ENCODE measurements around the gene IFIT5.
A peak's percentile ranks its signal among the peaks of the same experiment; 100 is the strongest.
"Not testable (repeated sequence)": the region's sequence is repeated elsewhere in the genome, so short reads cannot be mapped to it uniquely, and the experiment has no call there.

The IFIT5 gene, protein sequence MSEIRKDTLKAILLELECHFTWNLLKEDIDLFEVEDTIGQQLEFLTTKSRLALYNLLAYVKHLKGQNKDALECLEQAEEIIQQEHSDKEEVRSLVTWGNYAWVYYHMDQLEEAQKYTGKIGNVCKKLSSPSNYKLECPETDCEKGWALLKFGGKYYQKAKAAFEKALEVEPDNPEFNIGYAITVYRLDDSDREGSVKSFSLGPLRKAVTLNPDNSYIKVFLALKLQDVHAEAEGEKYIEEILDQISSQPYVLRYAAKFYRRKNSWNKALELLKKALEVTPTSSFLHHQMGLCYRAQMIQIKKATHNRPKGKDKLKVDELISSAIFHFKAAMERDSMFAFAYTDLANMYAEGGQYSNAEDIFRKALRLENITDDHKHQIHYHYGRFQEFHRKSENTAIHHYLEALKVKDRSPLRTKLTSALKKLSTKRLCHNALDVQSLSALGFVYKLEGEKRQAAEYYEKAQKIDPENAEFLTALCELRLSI

DNA sequence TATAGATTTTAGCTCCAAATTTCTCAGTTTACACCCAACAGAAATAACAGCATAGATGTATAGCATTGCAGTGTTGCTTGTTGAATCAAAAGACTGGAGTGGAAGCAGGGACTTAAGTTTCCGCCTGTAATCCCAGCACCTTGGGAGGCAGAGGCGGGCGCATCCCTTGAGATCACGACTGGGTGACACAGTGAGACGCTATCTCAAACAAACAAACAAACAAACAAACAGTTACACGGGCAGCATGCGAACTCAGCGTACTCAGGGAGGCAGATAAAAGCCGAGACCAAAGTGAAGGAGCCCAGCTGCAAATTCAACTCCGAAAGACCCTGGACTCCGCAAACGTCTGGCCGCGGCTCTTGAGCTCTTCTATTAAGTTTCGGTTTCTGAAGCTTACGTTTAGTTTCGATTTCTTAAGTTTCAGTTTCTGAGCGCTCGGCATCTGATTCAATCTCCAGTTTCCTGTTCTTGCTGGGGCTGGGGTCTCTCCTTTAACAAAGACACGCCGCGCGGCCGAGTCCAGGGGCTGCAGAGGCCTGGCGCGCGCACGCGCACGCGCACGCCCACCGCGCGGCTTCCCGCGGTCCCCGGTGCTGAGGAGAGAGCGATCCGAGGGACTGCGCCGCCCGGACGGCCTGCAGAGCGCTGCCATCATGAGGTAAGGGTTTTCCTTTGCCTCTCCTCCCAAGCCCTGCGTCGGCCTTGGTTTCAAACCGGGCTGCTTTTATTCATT, at the start of gene IFIT5:
TSS of gene IFIT5 (plus strand) at position 423 of the 733 bp plus-strand sequence. CDS start at position 654, 231 bp downstream.
- peak; percentile 30 for DNase-seq (ENCODE audit: low read depth)

- no peak for DNase-seq (ENCODE audit: low read depth)
Observed at GRCh38 chr10:89367529-89367928, 46.8 kb upstream of the IFIT5 start.

- DNase-seq (ENCODE audit: low read depth): no peak
Observed at GRCh38 chr10:89368129-89368528, 46.2 kb upstream of the IFIT5 start.

DNA sequence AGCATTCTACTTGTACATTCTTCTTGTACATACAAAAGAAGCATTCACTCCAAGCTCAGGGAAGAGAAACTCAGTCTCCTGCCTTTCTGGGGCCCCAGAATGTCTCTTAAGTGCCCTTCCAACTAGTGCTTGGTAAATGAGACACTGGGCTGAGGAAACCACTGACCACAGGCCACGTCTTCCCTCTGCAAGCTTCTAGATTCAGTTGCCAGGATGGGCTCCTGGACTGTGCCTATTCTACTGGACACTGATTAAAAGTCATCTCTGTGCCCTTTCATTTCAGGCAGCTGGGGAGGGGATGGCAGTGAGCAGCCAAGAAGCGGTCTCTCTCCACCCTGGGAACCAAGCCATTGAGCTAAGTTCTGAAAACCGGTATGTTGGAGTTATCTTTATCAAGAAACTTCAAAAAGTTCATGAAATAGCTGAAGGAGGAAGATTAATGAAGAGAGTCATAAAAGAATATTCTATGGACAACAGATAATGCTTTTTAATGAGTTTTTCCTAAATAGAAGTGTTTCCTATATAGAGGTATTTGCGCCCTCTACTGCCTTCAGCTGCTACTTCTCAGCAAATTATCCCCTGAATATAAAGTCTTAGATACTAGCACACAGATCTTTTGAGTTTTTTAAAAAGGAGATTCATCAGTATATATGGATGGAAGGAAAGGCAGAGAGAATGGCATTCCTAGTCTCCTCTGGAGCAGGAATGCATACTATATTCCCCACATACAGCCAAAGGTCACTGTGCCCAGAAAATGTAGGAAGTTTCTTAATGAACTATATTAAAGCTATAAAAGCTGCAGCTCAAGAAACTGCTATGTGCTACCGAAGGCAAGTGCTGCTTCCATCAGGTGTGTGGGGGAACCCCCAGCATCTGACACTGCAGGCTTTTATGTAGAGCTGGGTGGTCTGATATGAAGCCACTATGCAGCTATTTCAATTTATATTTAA, 44.9 kb upstream of the IFIT5 start:
- no peak for DNase-seq (ENCODE audit: low read depth)

- DNase-seq (ENCODE audit: low read depth): no peak
Observed at GRCh38 chr10:89371079-89371478, 43.3 kb upstream of the IFIT5 start.

DNA sequence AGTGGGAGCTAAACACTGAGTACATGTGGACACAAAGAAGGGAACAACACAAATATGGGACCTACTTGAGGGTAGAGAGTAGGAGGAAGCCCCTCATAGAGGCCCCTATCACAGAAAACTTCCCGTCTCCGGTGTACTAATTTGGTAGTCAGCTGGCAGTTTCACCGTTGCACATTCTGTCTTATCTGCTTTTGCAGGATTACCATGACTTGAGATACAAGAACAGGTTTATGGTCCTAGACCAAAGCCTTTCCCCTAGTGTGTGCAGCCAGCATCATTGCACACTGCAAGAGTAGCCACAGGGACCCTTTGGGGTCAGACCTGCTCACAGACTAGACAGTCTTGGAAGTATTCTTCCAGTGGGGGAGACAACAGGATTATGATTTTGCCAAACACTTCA, 42.4 kb upstream of the IFIT5 start:
- no peak for DNase-seq (ENCODE audit: low read depth)

DNA sequence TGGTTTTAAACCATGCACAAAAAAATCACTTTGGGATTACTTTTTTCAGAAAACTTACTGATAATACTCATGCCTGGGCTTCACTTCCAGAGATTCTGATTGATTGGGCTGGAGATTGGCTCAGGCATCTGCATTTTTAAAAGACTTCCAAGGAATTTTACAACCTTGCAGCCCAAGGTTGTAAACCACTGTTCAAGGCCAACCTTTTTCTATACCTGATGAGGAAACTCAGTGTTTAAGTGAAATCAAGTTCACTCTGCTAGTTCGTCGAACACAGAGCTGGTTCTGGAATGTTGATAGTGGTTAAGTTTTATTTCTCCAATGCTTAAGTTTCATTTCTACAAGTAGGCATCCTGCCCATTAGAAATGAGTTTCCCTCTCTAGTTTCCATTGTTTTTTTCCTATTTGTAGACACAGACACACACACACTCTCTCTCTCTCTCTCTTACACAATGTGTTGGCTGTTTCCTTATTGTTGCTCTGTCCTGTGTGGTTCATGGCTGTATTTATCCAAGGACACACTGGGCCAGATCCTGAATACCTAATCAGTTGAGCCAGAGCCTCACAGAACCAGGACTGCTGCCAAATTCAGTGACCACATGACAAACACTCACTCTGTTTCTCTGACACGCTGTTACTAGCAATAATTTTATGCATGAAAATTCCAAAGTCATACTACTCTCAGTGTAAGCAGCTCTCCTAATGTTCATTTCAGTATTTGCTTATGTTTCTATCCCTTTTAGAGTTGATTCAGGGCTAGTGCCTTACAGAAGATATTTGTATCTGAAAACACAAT, 40.3 kb upstream of the IFIT5 start:
- DNase-seq (ENCODE audit: low read depth): no peak

DNA sequence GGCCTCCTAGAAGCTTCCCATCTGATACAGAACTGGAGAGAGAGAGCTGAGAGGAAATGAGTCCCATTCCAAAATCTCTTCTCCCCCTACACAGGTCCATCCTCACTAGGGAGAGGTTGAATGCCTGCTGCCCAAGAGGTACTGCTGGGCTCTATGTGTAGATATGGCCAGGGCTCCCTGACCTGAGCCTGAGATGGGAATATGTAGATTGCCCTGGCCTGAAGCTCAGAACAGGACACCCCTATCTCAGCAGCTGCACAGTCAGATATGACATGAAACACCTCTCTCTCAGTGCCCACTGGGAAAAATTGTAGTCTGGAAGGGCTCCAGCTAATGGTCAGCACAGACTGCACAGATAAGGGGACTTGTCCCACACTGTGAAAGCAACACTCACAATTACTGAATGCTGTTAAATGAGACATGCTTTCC, 39.6 kb upstream of the IFIT5 start:
- DNase-seq (ENCODE audit: low read depth): no peak

- no peak for DNase-seq (ENCODE audit: low read depth)
Observed at GRCh38 chr10:89377705-89378637, 36.4 kb upstream of the IFIT5 start, which contains the start of gene IFIT1B. IFIT1B (plus strand) TSS chr10:89378056; CDS start chr10:89378136, 80 bp downstream.

- no peak for DNase-seq (ENCODE audit: low read depth)
Observed at GRCh38 chr10:89379103-89379502, 35.3 kb upstream of the IFIT5 start.

- no peak for DNase-seq (ENCODE audit: low read depth)
Observed at GRCh38 chr10:89382757-89383156, 31.6 kb upstream of the IFIT5 start.

DNA sequence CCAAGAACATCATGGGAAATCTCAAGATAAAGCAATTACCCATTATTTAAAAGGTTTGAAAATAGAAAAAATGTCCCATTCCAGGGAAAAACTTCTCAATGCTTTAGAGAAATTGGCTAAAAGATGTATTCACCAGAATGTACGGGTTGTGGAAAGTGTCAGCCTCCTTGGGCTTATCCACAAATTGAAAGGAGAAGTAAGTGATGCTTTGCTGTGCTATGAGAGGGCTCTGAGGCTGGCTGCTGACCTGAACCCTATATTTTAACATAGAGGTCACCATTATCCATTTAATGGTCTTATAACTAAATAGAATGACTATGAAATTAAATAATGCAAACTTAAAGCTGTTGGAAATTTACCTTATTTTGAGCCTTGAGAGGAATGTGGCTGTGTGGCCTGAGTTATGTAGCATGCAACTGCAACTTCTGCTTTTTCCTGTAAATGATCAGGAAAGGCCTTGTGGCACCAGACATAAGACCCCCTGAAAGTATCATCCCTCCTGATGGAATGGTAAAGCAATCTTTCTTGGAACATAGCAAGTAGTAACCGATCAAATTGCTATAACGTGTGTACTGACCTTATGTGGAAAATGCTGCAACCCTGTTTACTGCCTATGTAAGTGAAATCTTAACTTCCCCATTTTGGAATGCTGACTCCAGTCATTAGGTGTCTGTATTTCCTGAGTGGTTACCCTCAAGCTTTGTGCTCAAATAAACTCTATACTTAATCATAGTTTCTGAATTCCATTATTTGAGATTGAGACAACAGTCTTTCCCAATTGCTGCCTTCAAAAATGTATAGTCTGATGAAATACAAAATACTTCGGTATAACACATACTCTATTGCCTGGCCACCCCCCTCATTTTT, 29.7 kb upstream of the IFIT5 start:
- DNase-seq (ENCODE audit: low read depth): no peak

GRCh38 chr10:89388806-89389205, 25.6 kb upstream of the IFIT5 start:
- DNase-seq (ENCODE audit: low read depth): no peak

- no peak for DNase-seq (ENCODE audit: low read depth)
Observed at GRCh38 chr10:89389254-89389653, 25.1 kb upstream of the IFIT5 start.

- no peak for DNase-seq (ENCODE audit: low read depth)
Observed at GRCh38 chr10:89390476-89391225, 23.7 kb upstream of the IFIT5 start.

DNA sequence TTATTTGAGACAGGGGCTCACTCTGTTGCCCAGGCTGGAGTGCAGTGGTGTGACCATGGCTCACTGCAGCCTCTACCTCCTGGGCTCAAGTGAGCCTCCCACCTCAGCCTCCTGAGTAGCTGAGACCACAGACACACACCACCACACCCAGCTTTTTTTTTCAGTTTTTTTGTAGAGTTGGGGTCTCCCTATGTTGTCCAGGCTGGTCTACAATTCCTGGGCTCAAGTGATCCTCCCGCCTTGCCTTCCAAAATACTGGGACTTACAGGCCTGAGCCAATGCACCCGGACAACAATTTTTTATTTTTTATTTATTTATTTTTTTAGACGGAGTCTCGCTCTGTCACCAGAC, 23.2 kb upstream of the IFIT5 start:
- not testable (repeated sequence) for DNase-seq (ENCODE audit: low read depth)

- DNase-seq (ENCODE audit: low read depth): peak; percentile 24
Observed at GRCh38 chr10:89391907-89392756, 22.2 kb upstream of the IFIT5 start, which contains the start of gene IFIT1. IFIT1 (plus strand) TSS chr10:89392623; CDS start chr10:89392713, 90 bp downstream.
